ENCODE data around the gene MIEN1.
A peak's percentile ranks its signal among the peaks of the same experiment; 100 is the strongest.

MIEN1 gene

GRCh38 chr17:39684369-39685192 lies 45.8 kb downstream of the MIEN1 start:
- Histone ChIP-seq H3K27me3 (ENCODE audit: control insufficient read depth in 2 of 2, insufficient read depth in 2 of 2, low read length in 2 of 2) (no peaks in the 10 kb centered on the region), H3K4me1 (ENCODE audit: control insufficient read depth in 2 of 2, insufficient read depth in 2 of 2, low read length in 2 of 2) (peaks cover 21 to 25% of the 10 kb centered on the region in 2 donors), H3K9ac (ENCODE audit: low read depth in 1 of 2, low read length in 2 of 2) (no peak overlapping the region), H3K36me3 (ENCODE audit: control insufficient read depth in 2 of 2, insufficient read depth in 2 of 2, low read length in 2 of 2) (peaks cover 12 to 25% of the 10 kb centered on the region in 2 donors), H3K27ac (ENCODE audit: low read depth in 2 of 2, low read length in 2 of 2) (no peak overlapping the region), H3K4me3 (ENCODE audit: low read length in 2 of 2) (no peak overlapping the region), H3K9me3 (ENCODE audit: control insufficient read depth in 2 of 2, low read length in 2 of 2) (no peaks in the 10 kb centered on the region)

- H3K27me3 ChIP-seq (ENCODE audit: control insufficient read depth in 2 of 2, insufficient read depth in 2 of 2, low read length in 2 of 2), result no peaks in the 10 kb centered on the region
- H3K4me3 ChIP-seq (ENCODE audit: low read length in 2 of 2), result no peak overlapping the region
- H3K36me3 ChIP-seq (ENCODE audit: control insufficient read depth in 2 of 2, insufficient read depth in 2 of 2, low read length in 2 of 2), result peaks cover 12 to 25% of the 10 kb centered on the region in 2 donors
- no peak overlapping the region for H3K27ac ChIP-seq (ENCODE audit: low read depth in 2 of 2, low read length in 2 of 2)
- H3K4me1 ChIP-seq (ENCODE audit: control insufficient read depth in 2 of 2, insufficient read depth in 2 of 2, low read length in 2 of 2), result peaks cover 24 to 27% of the 10 kb centered on the region in 2 donors
- no peaks in the 10 kb centered on the region for H3K9me3 ChIP-seq (ENCODE audit: control insufficient read depth in 2 of 2, low read length in 2 of 2)
- no peak overlapping the region for H3K9ac ChIP-seq (ENCODE audit: low read depth in 1 of 2, low read length in 2 of 2)
Measured at GRCh38 chr17:39683295-39683939, 46.9 kb downstream of the MIEN1 start.

- no peaks in the 10 kb centered on the region for H3K27me3 ChIP-seq (ENCODE audit: control insufficient read depth in 2 of 2, insufficient read depth in 2 of 2, low read length in 2 of 2)
- H3K4me1 ChIP-seq (ENCODE audit: control insufficient read depth in 2 of 2, insufficient read depth in 2 of 2, low read length in 2 of 2), result peaks cover 43 to 51% of the 10 kb centered on the region in 2 donors
- H3K9ac ChIP-seq (ENCODE audit: low read depth in 1 of 2, low read length in 2 of 2), result peak overlapping the region; percentile 32 to 54
- peak overlapping the region; percentile 82 to 90 for H3K27ac ChIP-seq (ENCODE audit: low read depth in 2 of 2, low read length in 2 of 2)
- H3K9me3 ChIP-seq (ENCODE audit: control insufficient read depth in 2 of 2, low read length in 2 of 2), result no peaks in the 10 kb centered on the region
- peaks cover 10 to 20% of the 10 kb centered on the region in 2 donors for H3K36me3 ChIP-seq (ENCODE audit: control insufficient read depth in 2 of 2, insufficient read depth in 2 of 2, low read length in 2 of 2)
- no peak overlapping the region for H3K4me3 ChIP-seq (ENCODE audit: low read length in 2 of 2)
Measured at GRCh38 chr17:39679521-39680192, 50.7 kb downstream of the MIEN1 start.

Measured in mucosa of rectum (tissue), 2 donors.